Lung (tissue), 12 donors: ENCODE measurements around the gene RTF1. TPM values are rescaled to one million over a fixed set of nuclear protein-coding genes. Genes with fewer than 3 reads are reported as not detected.
A peak's percentile ranks its signal among the peaks of the same experiment; 100 is the strongest.

Experiments
- ATAC-seq: fragments of 200-7000 bp; cut with Tn5 transposase; one replicate; pipeline ENCODE4 v1.9.1; 2020; ENCODE audit warnings: moderate number of reproducible peaks; ENCODE audit not compliant: insufficient read depth, low FRiP score
- DNase-seq, 3 donors: peaks; one replicate each; pipeline ENCODE4 v3.0.0-alpha.2; 2013 to 2017
- H3K27ac ChIP-seq, 2 donors: one replicate each; pipeline ENCODE4 v1.5.1; 2013; ENCODE audit warnings: mild to moderate bottlenecking in 2 of 2, moderate library complexity in 2 of 2, control low read depth in 1 of 2, inconsistent platforms in 1 of 2, low read depth in 1 of 2, low read length in 1 of 2
- H3K27me3 ChIP-seq, 3 donors: one replicate each; pipeline ENCODE4 v1.5.1; 2013; ENCODE audit warnings: low read length in 2 of 3; ENCODE audit not compliant: control insufficient read depth in 3 of 3, insufficient read depth in 3 of 3
- H3K36me3 ChIP-seq, 4 donors: one replicate each; pipeline ENCODE4 v1.5.1; 2013; ENCODE audit warnings: low read length in 4 of 4, mild to moderate bottlenecking in 1 of 4, moderate library complexity in 1 of 4; ENCODE audit not compliant: control insufficient read depth in 4 of 4, insufficient read depth in 4 of 4
- H3K4me1 ChIP-seq, 5 donors: one replicate each; pipeline ENCODE4 v1.5.1; 2013; ENCODE audit warnings: low read length in 5 of 5, mild to moderate bottlenecking in 2 of 5, moderate library complexity in 1 of 5; ENCODE audit not compliant: control insufficient read depth in 5 of 5, insufficient read depth in 5 of 5
- H3K4me3 ChIP-seq: one replicate; pipeline ENCODE4 v1.5.1; 2013; ENCODE audit warnings: mild to moderate bottlenecking, control low read depth, moderate library complexity
- H3K9ac ChIP-seq, 2 donors: one replicate each; pipeline ENCODE4 v1.5.1; 2013; ENCODE audit warnings: low read length in 2 of 2, control low read depth in 1 of 2; ENCODE audit not compliant: insufficient read depth in 1 of 2
- H3K9me3 ChIP-seq, 4 donors: one replicate each; pipeline ENCODE4 v1.5.1; 2013; ENCODE audit warnings: low read length in 3 of 4, mild to moderate bottlenecking in 1 of 4, moderate library complexity in 1 of 4; ENCODE audit not compliant: control insufficient read depth in 4 of 4, insufficient read depth in 3 of 4
- CTCF ChIP-seq: IDR thresholded peaks from 2 replicates; pipeline ENCODE4 v1.5.1; 2012; ENCODE audit warnings: mild to moderate bottlenecking; ENCODE audit errors: control extremely low read depth, extremely low read depth
- WGBS, 2 donors: extraction: QIAGEN DNeasy Blood & Tissue Kit; methylation state at CpG; one replicate each; pipeline ENCODE4 v1.1.7; 2013; 5-methylcytosine and 5-hydroxymethylcytosine counted together
- polyA plus RNA-seq, 2 donors: library from polyadenylated mRNA; stranded (reverse); fragments of 200-250 nt; gene quantifications; one replicate each; pipeline ENCODE4 v1.2.1, GENCODE V29; 2013
- total RNA-seq, 2 donors: library from RNA; depleted of rRNA in 1 of 2; stranded (reverse); fragments of >200 nt in 1 of 2; gene quantifications; one replicate each; pipeline ENCODE4 v1.2.1, GENCODE V29; 2014 to 2021
- donor health status: control.
- donor health status: control.
- donor health status: Bipolar disorder and iron deficiency.
- donor health status: healthy.
- donor health status: DM: yes; HTN: yes; CAD: no.

RTF1 gene
- total and polyA plus RNA-seq, 4 donors = 14.4 to 38.6 (median 19.4) TPM

- Histone ChIP-seq H3K4me3 (no peak overlapping the region), H3K27me3 (peaks cover 0 to 53% (median 29%) of the 10 kb centered on the region in 3 donors), H3K4me1 (peaks cover 0 to 27% (median 13%) of the 10 kb centered on the region in 5 donors), H3K36me3 (no peaks in the 10 kb centered on the region), H3K9me3 (no peaks in the 10 kb centered on the region), H3K9ac (no peak overlapping the region), H3K27ac (no peak overlapping the region)
- 2 to 4% methylated on average over 57 to 60 of the region's 60 CpGs for WGBS, 2 donors
- TF ChIP-seq CTCF = no peak
- ATAC-seq (no peak), DNase-seq (no peak)
These were observed 78.2 kb downstream of the RTF1 start for GRCh38 chr15:41494922-41495735.

GRCh38 chr15:41495736-41496599 lies 79.1 kb downstream of the RTF1 start:
- no peak for ATAC-seq
- H3K4me3 ChIP-seq = no peak overlapping the region

GRCh38 chr15:41498657-41499056 lies 81.8 kb downstream of the RTF1 start:
- whole genome bisulfite sequencing, 2 donors = 90 to 93% methylated on average over 2 of the region's 2 CpGs
- no peak overlapping the region for H3K27ac ChIP-seq
- peaks cover 0 to 78% (median 52%) of the 10 kb centered on the region in 3 donors for H3K27me3 ChIP-seq
- DNase-seq = no peak
- H3K4me3 ChIP-seq = no peak overlapping the region
- no peak for TF ChIP-seq CTCF
- peaks cover 0 to 2% (median 0%) of the 10 kb centered on the region in 4 donors for H3K9me3 ChIP-seq
- ATAC-seq = no peak
- H3K36me3 ChIP-seq = no peaks in the 10 kb centered on the region
- H3K4me1 ChIP-seq = peaks cover 0 to 27% (median 4%) of the 10 kb centered on the region in 5 donors
- no peak overlapping the region for H3K9ac ChIP-seq

More at GRCh38 chr15:41495736-41496599, 79.1 kb downstream of the RTF1 start:
- no peaks in the 10 kb centered on the region for H3K9me3 ChIP-seq
- DNase-seq = peak in 1 of 3 donors; percentile 33
- H3K27ac ChIP-seq = no peak overlapping the region
- no peaks in the 10 kb centered on the region for H3K36me3 ChIP-seq
- peaks cover 0 to 59% (median 35%) of the 10 kb centered on the region in 3 donors for H3K27me3 ChIP-seq
- no peak overlapping the region for H3K9ac ChIP-seq
- WGBS, 2 donors = 34 to 41% methylated on average over 42 to 59 of the region's 59 CpGs
- TF ChIP-seq CTCF = no peak
- H3K4me1 ChIP-seq = peaks cover 0 to 27% (median 13%) of the 10 kb centered on the region in 5 donors
